SK-N-SH treated with all-trans-retinoic acid at 6 μM for 48 hours (cell line): Measurements from ENCODE around the gene MED16.

ENCODE experiments used
- ATAC-seq: fragments of 200-7000 bp; cut with Tn5 transposase; 3 replicates; pipeline ENCODE4 v1.9.1; 2020; ENCODE audit warnings: mild to moderate bottlenecking, moderate library complexity
- ARNTL ChIP-seq: fragments of 450-650 bp; formaldehyde crosslinking; IDR thresholded peaks from 2 replicates; pipeline ENCODE4 v1.5.0; 2020; ENCODE audit warnings: low read depth, mild to moderate bottlenecking, moderate library complexity, borderline replicate concordance
- BACH2 ChIP-seq: fragments of 250-450 bp; sonication (Bioruptor Pico); IDR thresholded peaks from 2 replicates; pipeline ENCODE4 v1.9.0; 2021; ENCODE audit warnings: mild to moderate bottlenecking, borderline replicate concordance
- CREB5 ChIP-seq: fragments of 250-450 bp; sonication (Bioruptor Pico); IDR thresholded peaks from 2 replicates; pipeline ENCODE4 v1.5.1; 2020; ENCODE audit warnings: low read depth, mild to moderate bottlenecking, moderate library complexity
- CSDC2 ChIP-seq: fragments of 250-450 bp; sonication (Bioruptor Pico); IDR thresholded peaks from 2 replicates; pipeline ENCODE4 v1.5.0; 2020; ENCODE audit warnings: mild to moderate bottlenecking, moderate library complexity
- CSRNP3 ChIP-seq: fragments of 250-450 bp; sonication (Bioruptor Pico); IDR thresholded peaks from 2 replicates; pipeline ENCODE4 v1.5.1; 2021; ENCODE audit warnings: mild to moderate bottlenecking, moderate library complexity
- ESRRG ChIP-seq: fragments of 250-450 bp; sonication (Bioruptor Pico); IDR thresholded peaks from 2 replicates; pipeline ENCODE4 v1.6.1; 2021; ENCODE audit warnings: mild to moderate bottlenecking
- GLIS3 ChIP-seq: fragments of 250-450 bp; sonication (Bioruptor Pico); IDR thresholded peaks from 2 replicates; pipeline ENCODE4 v1.5.0; 2020; ENCODE audit warnings: mild to moderate bottlenecking, moderate library complexity
- OSR1 ChIP-seq: fragments of 250-450 bp; sonication (Bioruptor Pico); IDR thresholded peaks from 2 replicates; pipeline ENCODE4 v1.8.0; 2022; ENCODE audit warnings: moderate library complexity, mild to moderate bottlenecking, inconsistent platforms
- POU6F1 ChIP-seq: fragments of 250-450 bp; sonication (Bioruptor Pico); IDR thresholded peaks from 2 replicates; pipeline ENCODE4 v1.8.0; 2021; ENCODE audit warnings: low read depth, mild to moderate bottlenecking, moderate library complexity, borderline replicate concordance
- PPARA ChIP-seq: fragments of 250-450 bp; sonication (Bioruptor Pico); IDR thresholded peaks from 2 replicates; pipeline ENCODE4 v1.5.0; 2020; ENCODE audit warnings: mild to moderate bottlenecking, borderline replicate concordance
- SNAI2 ChIP-seq: fragments of 250-450 bp; sonication (Bioruptor Pico); IDR thresholded peaks from 2 replicates; pipeline ENCODE4 v1.5.0; 2020; ENCODE audit warnings: mild to moderate bottlenecking, moderate library complexity
- TCF4 ChIP-seq: fragments of 250-450 bp; sonication (Bioruptor Pico); IDR thresholded peaks from 2 replicates; pipeline ENCODE4 v1.8.0; 2021; ENCODE audit warnings: mild to moderate bottlenecking, moderate library complexity, borderline replicate concordance
- TOX ChIP-seq: fragments of 250-450 bp; sonication (Bioruptor Pico); IDR thresholded peaks from 2 replicates; pipeline ENCODE4 v1.8.0; 2021; ENCODE audit warnings: mild to moderate bottlenecking, moderate library complexity, borderline replicate concordance
- TSHZ2 ChIP-seq: fragments of 250-450 bp; sonication (Bioruptor Pico); IDR thresholded peaks from 2 replicates; pipeline ENCODE4 v1.5.0; 2020; ENCODE audit warnings: mild to moderate bottlenecking, moderate library complexity
- ZC3H10 ChIP-seq: fragments of 250-450 bp; sonication (Bioruptor Pico); IDR thresholded peaks from 2 replicates; pipeline ENCODE4 v1.5.1; 2021; ENCODE audit warnings: mild to moderate bottlenecking, moderate library complexity
- ZFP3 ChIP-seq: fragments of 250-450 bp; sonication (Bioruptor Pico); IDR thresholded peaks from 2 replicates; pipeline ENCODE4 v1.5.0; 2020; ENCODE audit warnings: mild to moderate bottlenecking, moderate library complexity
- ZFP30 ChIP-seq: fragments of 450-650 bp; formaldehyde crosslinking; IDR thresholded peaks from 2 replicates; pipeline ENCODE4 v1.5.0; 2022; ENCODE audit warnings: mild to moderate bottlenecking, moderate library complexity
- ZNF565 ChIP-seq: fragments of 450-650 bp; formaldehyde crosslinking; conservative IDR thresholded peaks from 2 replicates; pipeline ENCODE4 v1.5.0; 2020; ENCODE audit warnings: low read depth, mild to moderate bottlenecking, moderate library complexity
- ZNF70 ChIP-seq: fragments of 450-650 bp; formaldehyde crosslinking; IDR thresholded peaks from 2 replicates; pipeline ENCODE4 v1.5.0; 2020; ENCODE audit warnings: mild to moderate bottlenecking, moderate library complexity

Gene MED16

GRCh38 chr19:835210-835810 is 57.7 kb downstream of the MED16 start (continued):
- TF ChIP-seq TSHZ2 (CRISPR knock-in tag) (no peak), ZFP30 (no peak), SNAI2 (CRISPR knock-in tag) (no peak), CSRNP3 (CRISPR knock-in tag) (no peak)

GRCh38 chr19:834216-834615 is 58.8 kb downstream of the MED16 start:
- TF ChIP-seq SNAI2 (CRISPR knock-in tag) (no peak), TSHZ2 (CRISPR knock-in tag) (no peak), ZFP3 (CRISPR knock-in tag) (no peak), ESRRG (CRISPR knock-in tag) (no peak), POU6F1 (no peak), GLIS3 (CRISPR knock-in tag) (no peak), ZNF70 (CRISPR knock-in tag) (no peak), TOX (CRISPR knock-in tag) (no peak), CREB5 (CRISPR knock-in tag) (no peak), TCF4 (no peak), CSDC2 (CRISPR knock-in tag) (no peak), CSRNP3 (CRISPR knock-in tag) (no peak), PPARA (CRISPR knock-in tag) (no peak), ZC3H10 (CRISPR knock-in tag) (no peak), ZNF565 (CRISPR knock-in tag) (no peak), ARNTL (CRISPR knock-in tag) (no peak), ZFP30 (no peak), OSR1 (CRISPR knock-in tag) (no peak), BACH2 (no peak)
- no peak for ATAC-seq
